GM18508 (cell line): ENCODE results near the gene AGBL4.

Experiments
- ATAC-seq: cut with Tn5 transposase; IDR thresholded peaks from one replicate; pipeline ENCODE4 v1.9.1; 2021; ENCODE audit warnings: moderate number of reproducible peaks; ENCODE audit not compliant: insufficient read depth, unreplicated experiment

Gene AGBL4

GRCh38 chr1:48920851-48921250 is 1102.9 kb downstream of the AGBL4 start:
- ATAC-seq, result no peak

GRCh38 chr1:48917901-48918603 is 1105.7 kb downstream of the AGBL4 start:
- no peak for ATAC-seq

GRCh38 chr1:48917070-48917454 is 1106.7 kb downstream of the AGBL4 start:
- ATAC-seq, result no peak

GRCh38 chr1:48916130-48917069 is 1107.4 kb downstream of the AGBL4 start:
- no peak for ATAC-seq

- no peak for ATAC-seq
These were observed 1115.1 kb downstream of the AGBL4 start for GRCh38 chr1:48908606-48909005.

- no peak for ATAC-seq
These were observed 1117.0 kb downstream of the AGBL4 start for GRCh38 chr1:48906729-48907128.

GRCh38 chr1:48906164-48906563 is 1117.6 kb downstream of the AGBL4 start:
- ATAC-seq, result no peak

GRCh38 chr1:48903291-48903690 is 1120.5 kb downstream of the AGBL4 start:
- no peak for ATAC-seq

GRCh38 chr1:48898894-48899293 is 1124.9 kb downstream of the AGBL4 start:
- no peak for ATAC-seq

GRCh38 chr1:48889615-48890014 is 1134.1 kb downstream of the AGBL4 start:
- no peak for ATAC-seq

GRCh38 chr1:48889082-48889481 is 1134.7 kb downstream of the AGBL4 start:
- ATAC-seq, result no peak

GRCh38 chr1:48887796-48888195 is 1136.0 kb downstream of the AGBL4 start:
- no peak for ATAC-seq

- no peak for ATAC-seq
These were observed 1141.7 kb downstream of the AGBL4 start for GRCh38 chr1:48882020-48882419.

GRCh38 chr1:48878191-48878940 is 1145.4 kb downstream of the AGBL4 start:
- no peak for ATAC-seq

GRCh38 chr1:48876330-48876785 is 1147.4 kb downstream of the AGBL4 start:
- no peak for ATAC-seq

- no peak for ATAC-seq
These were observed 1148.0 kb downstream of the AGBL4 start for GRCh38 chr1:48875552-48876329.

GRCh38 chr1:48873944-48874343 is 1149.8 kb downstream of the AGBL4 start:
- no peak for ATAC-seq

- ATAC-seq, result no peak
These were observed 1153.2 kb downstream of the AGBL4 start for GRCh38 chr1:48870596-48870995.

- ATAC-seq, result no peak
These were observed 1154.4 kb downstream of the AGBL4 start for GRCh38 chr1:48869116-48869893.
